ENCODE data around the gene ITGA4.

- TF ChIP-seq CTCF (IDR thresholded peaks at IDR 0.05) (no peak), POLR2A (IDR thresholded peaks at IDR 0.05) (no peak)
These were observed 59.8 kb downstream of the ITGA4 start for GRCh38 chr2:181516992-181517391.

Data from esophagus squamous epithelium (tissue), 4 donors.